ENCODE measurements around the gene PCDHA3. TPM values are rescaled to one million over a fixed set of nuclear protein-coding genes. Genes with fewer than 3 reads are reported as not detected.
"Not testable (repeated sequence)": the region's sequence is repeated elsewhere in the genome, so short reads cannot be mapped to it uniquely, and the experiment has no call there.

Gene PCDHA3
- polyA plus RNA-seq, 2 of the 4 experiments (the other 2 are of a cell fraction), result 0.84 to 1.7 TPM

- H3K4me1 ChIP-seq; H3K4me3 ChIP-seq; DNase-seq (ENCODE audit: low read depth in 1 of 2, low spot score in 1 of 2); POLR2A ChIA-PET; H3K27ac ChIP-seq; FAIRE-seq; ATAC-seq; H3K4me2 ChIP-seq; H3K9me3 ChIP-seq: not testable (repeated sequence)
- CTCF ChIA-PET, result interaction anchor here (1.3 kb wide), 1 partner anchor 10 kb away, joined by 3 read pairs; no protein-coding TSS in a partner anchor
- 91% methylated on average over 93 of the region's 101 CpGs for WGBS (ENCODE audit: missing lambda C conversion rate)
Measured at GRCh38 chr5:140849831-140850634, 49.2 kb downstream of the PCDHA3 start.

Other genes starting within 250 kb of the PCDHA3 start
- gene SRA1, start 243.6 kb upstream of the PCDHA3 start, polyA plus RNA-seq (2011; rRNA removed), result 48.1 and 50.8 TPM in 2 replicates
- 28.6 to 32.1 TPM (median 30.3 TPM) in 3 replicates for gene SRA1, start 243.6 kb upstream of the PCDHA3 start, polyA plus RNA-seq (2017; fragmentation: RNase III; extraction: RNeasy Plus Mini Kit Qiagen cat#74134 plus additional on column Dnase treatment)
- gene APBB3, start 236.5 kb upstream of the PCDHA3 start, polyA plus RNA-seq (2011; rRNA removed), result 11.7 and 13.4 TPM in 2 replicates
- gene APBB3, start 236.5 kb upstream of the PCDHA3 start, polyA plus RNA-seq (2017; fragmentation: RNase III; extraction: RNeasy Plus Mini Kit Qiagen cat#74134 plus additional on column Dnase treatment), result 7.1 to 10.6 TPM (median 9.4 TPM) in 3 replicates
- gene SLC35A4, start 236.2 kb upstream of the PCDHA3 start, polyA plus RNA-seq (2011; rRNA removed), result 79.5 and 135 TPM in 2 replicates
- gene SLC35A4, start 236.2 kb upstream of the PCDHA3 start, polyA plus RNA-seq (2017; fragmentation: RNase III; extraction: RNeasy Plus Mini Kit Qiagen cat#74134 plus additional on column Dnase treatment), result 62.1 to 70.3 TPM (median 65.6 TPM) in 3 replicates
- gene CD14, start 167.9 kb upstream of the PCDHA3 start, polyA plus RNA-seq (2011; rRNA removed), result 3.3 and 6.3 TPM in 2 replicates
- gene CD14, start 167.9 kb upstream of the PCDHA3 start, polyA plus RNA-seq (2017; fragmentation: RNase III; extraction: RNeasy Plus Mini Kit Qiagen cat#74134 plus additional on column Dnase treatment), result 2.0 to 3.5 TPM (median 2.9 TPM) in 3 replicates
- gene TMCO6, start 161.6 kb upstream of the PCDHA3 start, polyA plus RNA-seq (2011; rRNA removed), result 11.8 and 14.6 TPM in 2 replicates
- 13.3 to 18.1 TPM (median 16.1 TPM) in 3 replicates for gene TMCO6, start 161.6 kb upstream of the PCDHA3 start, polyA plus RNA-seq (2017; fragmentation: RNase III; extraction: RNeasy Plus Mini Kit Qiagen cat#74134 plus additional on column Dnase treatment)
- gene NDUFA2, start 153.4 kb upstream of the PCDHA3 start, polyA plus RNA-seq (2011; rRNA removed), result 100 and 119 TPM in 2 replicates
- gene NDUFA2, start 153.4 kb upstream of the PCDHA3 start, polyA plus RNA-seq (2017; fragmentation: RNase III; extraction: RNeasy Plus Mini Kit Qiagen cat#74134 plus additional on column Dnase treatment), result 175 to 185 TPM (median 180 TPM) in 3 replicates
- 120 and 158 TPM in 2 replicates for gene IK, start 153.2 kb upstream of the PCDHA3 start, polyA plus RNA-seq (2011; rRNA removed)
- gene IK, start 153.2 kb upstream of the PCDHA3 start, polyA plus RNA-seq (2017; fragmentation: RNase III; extraction: RNeasy Plus Mini Kit Qiagen cat#74134 plus additional on column Dnase treatment), result 150 to 170 TPM (median 160 TPM) in 3 replicates
- gene WDR55, start 136.2 kb upstream of the PCDHA3 start, polyA plus RNA-seq (2011; rRNA removed), result 23.3 and 26.6 TPM in 2 replicates
- gene WDR55, start 136.2 kb upstream of the PCDHA3 start, polyA plus RNA-seq (2017; fragmentation: RNase III; extraction: RNeasy Plus Mini Kit Qiagen cat#74134 plus additional on column Dnase treatment), result 32.1 to 39.2 TPM (median 36.2 TPM) in 3 replicates
- 0.63 and 0.78 TPM in 2 replicates for gene DND1, start 127.5 kb upstream of the PCDHA3 start, polyA plus RNA-seq (2011; rRNA removed)
- 1.0 to 1.3 TPM (median 1.1 TPM) in 3 replicates for gene DND1, start 127.5 kb upstream of the PCDHA3 start, polyA plus RNA-seq (2017; fragmentation: RNase III; extraction: RNeasy Plus Mini Kit Qiagen cat#74134 plus additional on column Dnase treatment)
- 73.0 and 80.5 TPM in 2 replicates for gene HARS1, start 109.7 kb upstream of the PCDHA3 start, polyA plus RNA-seq (2011; rRNA removed)
- gene HARS1, start 109.7 kb upstream of the PCDHA3 start, polyA plus RNA-seq (2017; fragmentation: RNase III; extraction: RNeasy Plus Mini Kit Qiagen cat#74134 plus additional on column Dnase treatment), result 84.4 to 93.7 TPM (median 87.1 TPM) in 3 replicates
- gene HARS2, start 109.6 kb upstream of the PCDHA3 start, polyA plus RNA-seq (2011; rRNA removed), result 46.6 and 55.1 TPM in 2 replicates
- 43.5 to 45.1 TPM (median 44.9 TPM) in 3 replicates for gene HARS2, start 109.6 kb upstream of the PCDHA3 start, polyA plus RNA-seq (2017; fragmentation: RNase III; extraction: RNeasy Plus Mini Kit Qiagen cat#74134 plus additional on column Dnase treatment)
- 62.1 and 90.9 TPM in 2 replicates for gene ZMAT2, start 100.6 kb upstream of the PCDHA3 start, polyA plus RNA-seq (2011; rRNA removed)
- gene ZMAT2, start 100.6 kb upstream of the PCDHA3 start, polyA plus RNA-seq (2017; fragmentation: RNase III; extraction: RNeasy Plus Mini Kit Qiagen cat#74134 plus additional on column Dnase treatment), result 208 to 209 TPM (median 209 TPM) in 3 replicates
- gene PCDHA1, start 14.9 kb upstream of the PCDHA3 start, polyA plus RNA-seq (2011; rRNA removed), result 0.37 and 0.52 TPM in 2 replicates
- gene PCDHA1, start 14.9 kb upstream of the PCDHA3 start, polyA plus RNA-seq (2017; fragmentation: RNase III; extraction: RNeasy Plus Mini Kit Qiagen cat#74134 plus additional on column Dnase treatment), result 0.12 to 0.18 TPM (median 0.13 TPM) in 3 replicates
- 0.03 and 0.07 TPM in 2 replicates for gene PCDHA2, start 6.2 kb upstream of the PCDHA3 start, polyA plus RNA-seq (2011; rRNA removed)
- 0.08 TPM in 3 replicates for gene PCDHA2, start 6.2 kb upstream of the PCDHA3 start, polyA plus RNA-seq (2017; fragmentation: RNase III; extraction: RNeasy Plus Mini Kit Qiagen cat#74134 plus additional on column Dnase treatment)
- 2.8 and 3.3 TPM in 2 replicates for gene PCDHA4, start 6.0 kb downstream of the PCDHA3 start, polyA plus RNA-seq (2011; rRNA removed)
- 1.6 to 2.2 TPM (median 1.9 TPM) in 3 replicates for gene PCDHA4, start 6.0 kb downstream of the PCDHA3 start, polyA plus RNA-seq (2017; fragmentation: RNase III; extraction: RNeasy Plus Mini Kit Qiagen cat#74134 plus additional on column Dnase treatment)
- 0.32 and 0.62 TPM in 2 replicates for gene PCDHA5, start 20.6 kb downstream of the PCDHA3 start, polyA plus RNA-seq (2011; rRNA removed)
- 0.64 to 0.84 TPM (median 0.78 TPM) in 3 replicates for gene PCDHA5, start 20.6 kb downstream of the PCDHA3 start, polyA plus RNA-seq (2017; fragmentation: RNase III; extraction: RNeasy Plus Mini Kit Qiagen cat#74134 plus additional on column Dnase treatment)
- 0.16 TPM in 2 replicates for gene PCDHA6, start 26.9 kb downstream of the PCDHA3 start, polyA plus RNA-seq (2011; rRNA removed)
- 0.03 to 0.07 TPM (median 0.04 TPM) in 3 replicates for gene PCDHA6, start 26.9 kb downstream of the PCDHA3 start, polyA plus RNA-seq (2017; fragmentation: RNase III; extraction: RNeasy Plus Mini Kit Qiagen cat#74134 plus additional on column Dnase treatment)
- 0.23 and 0.25 TPM in 2 replicates for gene PCDHA7, start 33.2 kb downstream of the PCDHA3 start, polyA plus RNA-seq (2011; rRNA removed)
- gene PCDHA7, start 33.2 kb downstream of the PCDHA3 start, polyA plus RNA-seq (2017; fragmentation: RNase III; extraction: RNeasy Plus Mini Kit Qiagen cat#74134 plus additional on column Dnase treatment), result 0.08 to 0.14 TPM (median 0.09 TPM) in 3 replicates
- 0.12 and 0.16 TPM in 2 replicates for gene PCDHA8, start 40.1 kb downstream of the PCDHA3 start, polyA plus RNA-seq (2011; rRNA removed)
- 0.05 to 0.10 TPM in 2 of 3 replicates, not detected in the other for gene PCDHA8, start 40.1 kb downstream of the PCDHA3 start, polyA plus RNA-seq (2017; fragmentation: RNase III; extraction: RNeasy Plus Mini Kit Qiagen cat#74134 plus additional on column Dnase treatment)
- gene PCDHA9, start 47.3 kb downstream of the PCDHA3 start, polyA plus RNA-seq (2011; rRNA removed), result 0.03 and 0.08 TPM in 2 replicates
- 0.01 TPM in 1 of 3 replicates, not detected in the others for gene PCDHA9, start 47.3 kb downstream of the PCDHA3 start, polyA plus RNA-seq (2017; fragmentation: RNase III; extraction: RNeasy Plus Mini Kit Qiagen cat#74134 plus additional on column Dnase treatment)
- 0.06 and 0.12 TPM in 2 replicates for gene PCDHA10, start 54.8 kb downstream of the PCDHA3 start, polyA plus RNA-seq (2011; rRNA removed)
- 0.01 TPM in 3 replicates for gene PCDHA10, start 54.8 kb downstream of the PCDHA3 start, polyA plus RNA-seq (2017; fragmentation: RNase III; extraction: RNeasy Plus Mini Kit Qiagen cat#74134 plus additional on column Dnase treatment)
- gene PCDHA11, start 67.9 kb downstream of the PCDHA3 start, polyA plus RNA-seq (2011; rRNA removed), result 0.20 and 0.27 TPM in 2 replicates
- 0.08 to 0.16 TPM (median 0.14 TPM) in 3 replicates for gene PCDHA11, start 67.9 kb downstream of the PCDHA3 start, polyA plus RNA-seq (2017; fragmentation: RNase III; extraction: RNeasy Plus Mini Kit Qiagen cat#74134 plus additional on column Dnase treatment)
- gene PCDHA12, start 74.3 kb downstream of the PCDHA3 start, polyA plus RNA-seq (2011; rRNA removed), result 2.9 and 3.0 TPM in 2 replicates
- 2.5 TPM in 3 replicates for gene PCDHA12, start 74.3 kb downstream of the PCDHA3 start, polyA plus RNA-seq (2017; fragmentation: RNase III; extraction: RNeasy Plus Mini Kit Qiagen cat#74134 plus additional on column Dnase treatment)
- 0.09 and 0.14 TPM in 2 replicates for gene PCDHA13, start 81.1 kb downstream of the PCDHA3 start, polyA plus RNA-seq (2011; rRNA removed)
- gene PCDHA13, start 81.1 kb downstream of the PCDHA3 start, polyA plus RNA-seq (2017; fragmentation: RNase III; extraction: RNeasy Plus Mini Kit Qiagen cat#74134 plus additional on column Dnase treatment), result not detected in 3 replicates
- 3.3 and 3.5 TPM in 2 replicates for gene PCDHAC1, start 125.2 kb downstream of the PCDHA3 start, polyA plus RNA-seq (2011; rRNA removed)
- 0.55 to 0.57 TPM (median 0.57 TPM) in 3 replicates for gene PCDHAC1, start 125.2 kb downstream of the PCDHA3 start, polyA plus RNA-seq (2017; fragmentation: RNase III; extraction: RNeasy Plus Mini Kit Qiagen cat#74134 plus additional on column Dnase treatment)
- 5.3 and 6.3 TPM in 2 replicates for gene PCDHAC2, start 165.4 kb downstream of the PCDHA3 start, polyA plus RNA-seq (2011; rRNA removed)
- gene PCDHAC2, start 165.4 kb downstream of the PCDHA3 start, polyA plus RNA-seq (2017; fragmentation: RNase III; extraction: RNeasy Plus Mini Kit Qiagen cat#74134 plus additional on column Dnase treatment), result 1.1 to 1.2 TPM (median 1.2 TPM) in 3 replicates

All from A549 (cell line).